Measurements from ENCODE around the gene ASAP2. TPM values are rescaled to one million over a fixed set of nuclear protein-coding genes. Genes with fewer than 3 reads are reported as not detected.

The ASAP2 gene
- total RNA-seq, 1 donor: 66.2 TPM

DNA sequence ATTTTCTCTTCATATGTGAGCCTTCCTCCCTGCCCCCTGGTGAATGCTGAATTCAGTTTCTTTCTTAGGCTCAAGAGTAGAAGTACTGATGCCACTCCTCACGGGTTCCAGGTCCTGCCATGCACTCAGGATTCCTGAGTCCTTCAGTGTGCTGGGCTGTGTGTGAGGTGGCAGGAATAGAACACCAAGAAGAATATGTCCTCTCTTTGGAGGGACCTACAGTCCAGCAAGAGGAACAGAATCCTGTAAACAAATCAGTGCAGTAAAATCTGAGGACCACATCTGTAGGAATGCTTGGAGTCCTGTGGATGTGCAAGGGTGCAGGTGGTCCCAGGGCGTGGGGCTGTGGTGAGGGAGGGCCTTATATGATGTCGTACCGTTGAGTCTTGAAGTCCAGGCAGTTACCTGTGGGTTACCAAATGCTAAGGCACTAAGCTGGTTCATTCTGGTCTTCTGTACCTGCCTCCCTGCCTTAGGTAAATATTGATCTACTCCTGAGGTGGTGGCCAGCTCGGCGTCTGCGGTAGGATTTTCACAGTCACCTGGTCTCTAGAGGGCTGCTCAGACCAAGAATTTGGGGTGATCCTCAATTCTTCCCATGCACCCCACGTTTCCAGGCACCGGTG, 5.5 kb downstream of the ASAP2 start:
- TF ChIP-seq, protein P1, sequence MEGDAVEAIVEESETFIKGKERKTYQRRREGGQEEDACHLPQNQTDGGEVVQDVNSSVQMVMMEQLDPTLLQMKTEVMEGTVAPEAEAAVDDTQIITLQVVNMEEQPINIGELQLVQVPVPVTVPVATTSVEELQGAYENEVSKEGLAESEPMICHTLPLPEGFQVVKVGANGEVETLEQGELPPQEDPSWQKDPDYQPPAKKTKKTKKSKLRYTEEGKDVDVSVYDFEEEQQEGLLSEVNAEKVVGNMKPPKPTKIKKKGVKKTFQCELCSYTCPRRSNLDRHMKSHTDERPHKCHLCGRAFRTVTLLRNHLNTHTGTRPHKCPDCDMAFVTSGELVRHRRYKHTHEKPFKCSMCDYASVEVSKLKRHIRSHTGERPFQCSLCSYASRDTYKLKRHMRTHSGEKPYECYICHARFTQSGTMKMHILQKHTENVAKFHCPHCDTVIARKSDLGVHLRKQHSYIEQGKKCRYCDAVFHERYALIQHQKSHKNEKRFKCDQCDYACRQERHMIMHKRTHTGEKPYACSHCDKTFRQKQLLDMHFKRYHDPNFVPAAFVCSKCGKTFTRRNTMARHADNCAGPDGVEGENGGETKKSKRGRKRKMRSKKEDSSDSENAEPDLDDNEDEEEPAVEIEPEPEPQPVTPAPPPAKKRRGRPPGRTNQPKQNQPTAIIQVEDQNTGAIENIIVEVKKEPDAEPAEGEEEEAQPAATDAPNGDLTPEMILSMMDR (IDR thresholded peaks at IDR 0.05; ENCODE audit: extremely low read depth, low read depth, low read length): no peak
- H4K20me1 ChIP-seq (ENCODE audit: insufficient read depth, low read length): peaks cover 24% of the 10 kb centered on the region
- H3K36me3 ChIP-seq (ENCODE audit: insufficient read depth, low read length): peaks cover 14% of the 10 kb centered on the region
- no peak overlapping the region for H3K4me3 ChIP-seq (ENCODE audit: insufficient read depth, low read length)
- H3K27ac ChIP-seq (ENCODE audit: low read depth, low read length): peak overlapping the region; percentile 63
- H2AFZ ChIP-seq (ENCODE audit: low read length): no peak overlapping the region
- no peak overlapping the region for H3K4me2 ChIP-seq (ENCODE audit: insufficient read depth, low read length)
- no peaks in the 10 kb centered on the region for H3K9me3 ChIP-seq (ENCODE audit: low read depth, low read length)
- H3K27me3 ChIP-seq (ENCODE audit: insufficient read depth, low read length): no peaks in the 10 kb centered on the region
- DNase-seq (ENCODE audit: insufficient read length, low spot score, missing footprints): no peak
- peaks cover 96% of the 10 kb centered on the region for H3K79me2 ChIP-seq (ENCODE audit: insufficient read depth, low read length)
- peaks cover 40% of the 10 kb centered on the region for H3K4me1 ChIP-seq (ENCODE audit: insufficient read depth, low read length)

DNA sequence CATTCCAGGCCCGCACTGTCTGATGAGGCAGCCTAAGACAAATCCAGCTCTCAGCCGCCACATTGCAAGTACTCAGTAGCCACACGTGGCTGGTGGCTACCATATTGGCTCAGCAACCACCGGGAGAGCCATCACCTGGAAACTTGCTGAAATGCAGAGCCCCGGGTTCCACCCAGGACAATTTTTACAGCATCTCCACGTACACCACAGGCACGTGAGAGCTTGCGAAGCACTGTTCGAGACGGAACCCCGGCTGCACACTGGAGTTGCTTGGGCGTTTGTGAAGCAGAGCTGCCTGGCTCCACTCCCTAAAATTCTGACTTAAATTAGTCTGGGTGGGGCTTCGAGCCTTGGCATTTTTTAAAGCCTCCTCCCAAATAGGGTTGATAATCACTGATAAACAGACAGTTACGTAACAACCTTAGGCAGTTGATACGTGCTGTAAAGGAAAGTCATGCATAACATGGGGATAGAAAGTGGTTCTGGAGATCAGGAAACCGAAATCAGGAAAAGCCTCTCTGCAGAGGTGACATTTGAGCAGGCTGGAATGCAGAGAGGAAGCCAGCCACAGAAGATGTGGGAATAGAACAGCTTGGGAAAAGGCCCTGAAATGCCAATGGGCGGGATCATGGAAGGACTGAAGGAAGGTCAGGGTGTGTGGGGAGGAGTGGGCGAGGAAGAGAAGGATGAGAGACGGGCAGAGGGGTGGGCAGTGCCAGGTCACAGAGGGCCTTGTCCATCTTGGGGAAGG, 6.2 kb downstream of the ASAP2 start:
- H3K27me3 ChIP-seq (ENCODE audit: insufficient read depth, low read length): no peaks in the 10 kb centered on the region
- H3K9me3 ChIP-seq (ENCODE audit: low read depth, low read length): no peaks in the 10 kb centered on the region
- H3K36me3 ChIP-seq (ENCODE audit: insufficient read depth, low read length): peaks cover 14% of the 10 kb centered on the region
- DNase-seq (ENCODE audit: insufficient read length, low spot score, missing footprints): no peak
- peaks cover 27% of the 10 kb centered on the region for H4K20me1 ChIP-seq (ENCODE audit: insufficient read depth, low read length)
- H3K4me1 ChIP-seq (ENCODE audit: insufficient read depth, low read length): peaks cover 41% of the 10 kb centered on the region
- H3K4me2 ChIP-seq (ENCODE audit: insufficient read depth, low read length): no peak overlapping the region
- H2AFZ ChIP-seq (ENCODE audit: low read length): no peak overlapping the region
- TF ChIP-seq, protein P1 (IDR thresholded peaks at IDR 0.05; ENCODE audit: extremely low read depth, low read depth, low read length): no peak
- no peak overlapping the region for H3K4me3 ChIP-seq (ENCODE audit: insufficient read depth, low read length)
- peak overlapping the region; percentile 15 for H3K27ac ChIP-seq (ENCODE audit: low read depth, low read length)
- H3K79me2 ChIP-seq (ENCODE audit: insufficient read depth, low read length): peaks cover 96% of the 10 kb centered on the region

DNA sequence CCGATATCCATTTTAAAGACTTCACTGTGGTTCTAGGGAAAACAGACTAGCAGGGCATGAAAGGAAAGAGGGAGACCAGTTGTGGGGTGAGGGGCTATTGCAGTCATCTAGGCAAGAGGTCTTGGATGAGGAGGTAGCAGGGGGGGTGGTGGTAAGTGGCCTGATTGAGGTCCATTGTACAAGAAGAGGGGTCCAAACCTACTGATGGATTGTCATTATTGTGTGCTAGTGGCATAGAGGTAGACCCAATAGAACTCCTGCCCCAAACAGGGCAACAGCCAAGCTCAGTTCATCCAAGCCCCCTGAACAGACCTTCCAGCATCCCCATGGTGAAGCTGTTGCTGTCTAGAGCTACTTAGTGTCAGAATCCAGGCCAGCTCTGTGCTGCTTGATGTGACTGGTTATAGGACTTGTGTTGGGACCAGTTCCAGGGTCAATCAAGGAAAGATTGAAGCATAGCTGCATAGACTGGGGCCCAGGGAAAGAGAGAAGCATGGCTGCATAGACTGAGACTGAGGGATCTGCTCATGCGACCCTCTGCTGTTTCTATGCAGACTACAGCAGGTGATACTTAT, 7.0 kb downstream of the ASAP2 start:
- no peaks in the 10 kb centered on the region for H3K27me3 ChIP-seq (ENCODE audit: insufficient read depth, low read length)
- no peak overlapping the region for H3K4me3 ChIP-seq (ENCODE audit: insufficient read depth, low read length)
- H3K4me2 ChIP-seq (ENCODE audit: insufficient read depth, low read length): no peak overlapping the region
- H3K36me3 ChIP-seq (ENCODE audit: insufficient read depth, low read length): peaks cover 14% of the 10 kb centered on the region
- no peak overlapping the region for H2AFZ ChIP-seq (ENCODE audit: low read length)
- H4K20me1 ChIP-seq (ENCODE audit: insufficient read depth, low read length): peaks cover 32% of the 10 kb centered on the region
- no peaks in the 10 kb centered on the region for H3K9me3 ChIP-seq (ENCODE audit: low read depth, low read length)
- peaks cover 96% of the 10 kb centered on the region for H3K79me2 ChIP-seq (ENCODE audit: insufficient read depth, low read length)
- peak overlapping the region; percentile 15 for H3K27ac ChIP-seq (ENCODE audit: low read depth, low read length)
- TF ChIP-seq, protein P1 (IDR thresholded peaks at IDR 0.05; ENCODE audit: extremely low read depth, low read depth, low read length): no peak
- H3K4me1 ChIP-seq (ENCODE audit: insufficient read depth, low read length): peaks cover 44% of the 10 kb centered on the region
- no peak for DNase-seq (ENCODE audit: insufficient read length, low spot score, missing footprints)

DNA sequence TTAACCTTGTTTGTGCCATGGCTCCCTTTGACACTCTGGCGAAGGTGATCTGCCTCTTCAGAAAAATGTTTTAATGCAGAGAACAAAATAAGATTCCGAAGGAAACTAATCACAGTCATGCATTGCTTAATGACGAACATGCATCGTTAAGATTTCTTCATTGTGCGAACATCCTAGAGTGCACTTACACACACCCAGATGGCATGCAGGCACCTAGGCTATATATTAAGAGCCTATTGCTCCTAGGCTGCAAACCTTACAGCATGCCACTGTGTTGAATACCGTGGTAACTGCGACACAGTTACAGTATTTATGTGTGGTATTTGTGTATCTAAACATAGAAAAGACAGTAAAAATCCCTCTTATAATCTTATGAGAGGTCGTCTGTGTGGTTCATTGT, 8.3 kb downstream of the ASAP2 start:
- H3K4me3 ChIP-seq (ENCODE audit: insufficient read depth, low read length): no peak overlapping the region
- H2AFZ ChIP-seq (ENCODE audit: low read length): no peak overlapping the region
- H3K9me3 ChIP-seq (ENCODE audit: low read depth, low read length): no peaks in the 10 kb centered on the region
- peaks cover 31% of the 10 kb centered on the region for H4K20me1 ChIP-seq (ENCODE audit: insufficient read depth, low read length)
- H3K27me3 ChIP-seq (ENCODE audit: insufficient read depth, low read length): no peaks in the 10 kb centered on the region
- no peak overlapping the region for H3K27ac ChIP-seq (ENCODE audit: low read depth, low read length)
- TF ChIP-seq, protein P1 (IDR thresholded peaks at IDR 0.05; ENCODE audit: extremely low read depth, low read depth, low read length): no peak
- peaks cover 13% of the 10 kb centered on the region for H3K36me3 ChIP-seq (ENCODE audit: insufficient read depth, low read length)
- peaks cover 48% of the 10 kb centered on the region for H3K4me1 ChIP-seq (ENCODE audit: insufficient read depth, low read length)
- H3K79me2 ChIP-seq (ENCODE audit: insufficient read depth, low read length): peaks cover 97% of the 10 kb centered on the region
- no peak for DNase-seq (ENCODE audit: insufficient read length, low spot score, missing footprints)
- no peak overlapping the region for H3K4me2 ChIP-seq (ENCODE audit: insufficient read depth, low read length)

Measured in osteoblast (primary cell).